ENCODE measurements around the gene TBX5.

The TBX5 gene

DNA sequence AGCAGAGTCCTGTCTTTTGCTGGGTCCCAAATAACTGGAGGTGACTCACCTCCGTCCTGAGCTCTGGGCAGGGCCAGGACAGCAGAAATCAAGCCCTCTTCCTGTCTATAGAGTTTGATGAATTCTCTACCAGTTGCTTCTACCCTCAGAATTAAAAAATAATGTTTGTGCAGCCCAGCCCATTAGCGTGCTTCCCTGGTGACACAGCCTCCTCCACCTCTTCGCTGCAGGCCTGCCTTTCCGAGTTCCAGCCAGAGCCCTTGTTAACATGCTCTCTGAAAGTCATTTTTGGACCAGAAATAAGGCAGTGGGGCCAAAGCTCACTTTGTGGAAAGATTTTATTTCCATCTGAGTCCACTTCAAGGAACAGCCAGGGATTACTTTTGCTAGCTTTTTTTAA, 94.0 kb downstream of the TBX5 start:
- H3K9me3 ChIP-seq (ENCODE audit: control insufficient read depth, low read length): no peaks in the 10 kb centered on the region
- no peaks in the 10 kb centered on the region for H3K36me3 ChIP-seq (ENCODE audit: control insufficient read depth, insufficient read depth, low read length)
- H3K4me3 ChIP-seq (ENCODE audit: insufficient read depth, low read depth, low read length): no peak overlapping the region
- H3K4me1 ChIP-seq (ENCODE audit: control insufficient read depth, insufficient read depth, low read length): no peaks in the 10 kb centered on the region
- WGBS, 2 experiments: 92% methylated on average over 4 of the region's 4 CpGs
- H3K27me3 ChIP-seq (ENCODE audit: control insufficient read depth, insufficient read depth, low read length, poor library complexity, severe bottlenecking): no peaks in the 10 kb centered on the region
- H3K27ac ChIP-seq (ENCODE audit: insufficient read depth, low read depth, low read length, poor library complexity, severe bottlenecking): no peak overlapping the region

DNA sequence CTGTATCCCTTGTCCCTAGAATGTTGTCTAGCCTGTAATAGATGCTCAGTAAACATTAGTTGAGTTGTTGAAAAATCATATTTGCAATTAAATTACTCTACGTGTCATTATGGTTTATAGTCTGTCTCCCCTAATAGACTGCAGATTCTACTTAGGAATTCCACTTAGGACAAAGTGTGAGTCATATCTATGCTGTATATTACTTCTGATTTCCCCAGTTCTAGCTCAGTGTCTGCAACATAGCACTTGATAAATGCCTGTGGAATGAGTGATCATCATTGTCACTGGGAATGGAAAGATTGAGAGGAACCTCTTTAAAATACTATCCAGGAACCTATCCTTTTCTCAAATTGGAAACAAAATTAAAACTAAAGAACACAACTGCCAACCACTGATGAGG, 99.3 kb downstream of the TBX5 start:
- Histone ChIP-seq H3K36me3 (ENCODE audit: control insufficient read depth, insufficient read depth, low read length) (no peaks in the 10 kb centered on the region), H3K4me3 (ENCODE audit: insufficient read depth, low read depth, low read length) (no peak overlapping the region), H3K4me1 (ENCODE audit: control insufficient read depth, insufficient read depth, low read length) (no peaks in the 10 kb centered on the region), H3K27ac (ENCODE audit: insufficient read depth, low read depth, low read length, poor library complexity, severe bottlenecking) (no peak overlapping the region), H3K9me3 (ENCODE audit: control insufficient read depth, low read length) (no peaks in the 10 kb centered on the region), H3K27me3 (ENCODE audit: control insufficient read depth, insufficient read depth, low read length, poor library complexity, severe bottlenecking) (no peaks in the 10 kb centered on the region)
- 90 to 91% methylated on average over 1 of the region's 1 CpG for WGBS, 2 experiments

DNA sequence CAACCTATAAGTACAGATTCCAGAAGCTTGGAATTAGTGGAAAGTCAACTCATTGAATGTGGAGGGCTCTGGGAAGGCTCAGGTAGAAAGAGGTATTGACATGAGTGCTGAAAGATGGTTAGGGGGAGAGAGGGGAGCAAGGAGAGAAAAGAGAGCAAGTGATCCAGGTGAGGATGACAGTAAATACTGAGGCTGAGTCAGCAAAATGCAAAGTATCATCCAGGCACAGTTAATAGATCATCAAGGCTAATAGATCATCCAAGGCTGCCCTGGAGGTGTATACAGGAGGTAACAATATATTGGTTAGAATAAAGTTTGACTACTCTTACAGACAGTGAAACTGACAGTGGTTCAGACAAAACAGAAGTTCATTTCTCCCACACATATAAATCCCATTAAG, 100.5 kb downstream of the TBX5 start:
- no peak overlapping the region for H3K27ac ChIP-seq (ENCODE audit: insufficient read depth, low read depth, low read length, poor library complexity, severe bottlenecking)
- no peaks in the 10 kb centered on the region for H3K36me3 ChIP-seq (ENCODE audit: control insufficient read depth, insufficient read depth, low read length)
- H3K4me1 ChIP-seq (ENCODE audit: control insufficient read depth, insufficient read depth, low read length): no peaks in the 10 kb centered on the region
- H3K4me3 ChIP-seq (ENCODE audit: insufficient read depth, low read depth, low read length): no peak overlapping the region
- H3K9me3 ChIP-seq (ENCODE audit: control insufficient read depth, low read length): no peaks in the 10 kb centered on the region
- no peaks in the 10 kb centered on the region for H3K27me3 ChIP-seq (ENCODE audit: control insufficient read depth, insufficient read depth, low read length, poor library complexity, severe bottlenecking)

Measured in ectodermal cell (in vitro differentiated cells).